ENCODE data around the gene SENP8. TPM values are rescaled to one million over a fixed set of nuclear protein-coding genes. Genes with fewer than 3 reads are reported as not detected.

The SENP8 gene
- total and polyA plus RNA-seq, 2 of the 4 experiments (the other 2 are of a cell fraction) = 1.6 to 2.9 TPM

DNA sequence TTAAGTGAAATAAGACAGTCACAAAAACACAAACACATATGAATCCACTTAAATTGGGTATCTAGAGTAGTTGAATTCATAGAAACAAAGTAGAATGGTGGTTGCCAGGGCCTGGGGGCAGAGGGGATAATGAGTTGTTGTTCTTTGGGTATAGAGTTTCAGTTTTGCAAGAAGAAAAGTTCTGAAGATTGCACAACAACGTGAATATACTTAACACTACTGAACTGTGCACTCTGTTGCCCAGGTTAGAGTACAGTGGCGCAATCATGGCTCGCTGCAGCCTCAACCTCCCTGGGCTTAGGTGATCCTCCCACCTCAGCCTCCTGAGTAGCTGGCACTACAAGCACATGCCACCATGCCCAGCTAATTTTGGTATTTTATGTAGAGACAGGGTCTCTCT is 64.5 kb downstream of the SENP8 start:
- BruUV-seq (replicated peaks) = no TSS peak

More for the DNA sequence above, 64.5 kb downstream of the SENP8 start:
- Histone ChIP-seq H3K56ac (ENCODE audit: extremely low read depth, insufficient read depth, low read length) (no peak overlapping the region), H3K79me1 (ENCODE audit: low read depth in 1 of 2, low read length in 2 of 2) (no peaks in the 10 kb centered on the region), H2AFZ (replicated peaks; ENCODE audit: low read length, poor library complexity) (no peak overlapping the region), H3K9ac (ENCODE audit: low read depth, low read length) (no peak overlapping the region), H2BK20ac (ENCODE audit: low read depth, low read length) (no peak overlapping the region), H2BK5ac (ENCODE audit: low read depth, low read length, poor library complexity, severe bottlenecking) (no peak overlapping the region), H3K4me2 (ENCODE audit: low read depth, low read length) (no peak overlapping the region), H2BK120ac (ENCODE audit: low read depth, low read length) (no peak overlapping the region), H3K23ac (ENCODE audit: low read depth, low read length) (no peak overlapping the region), H4K20me1 (ENCODE audit: insufficient read depth, low read length) (no peaks in the 10 kb centered on the region; the same call in 1 of the 2 replicates), H4K91ac (ENCODE audit: insufficient read depth, low read depth, low read length) (no peak overlapping the region), H2AK9ac (replicated peaks; ENCODE audit: low read depth, low read length, poor library complexity) (no peak overlapping the region), H4K5ac (ENCODE audit: low read depth, low read length) (no peak overlapping the region), H3K18ac (ENCODE audit: low read depth, low read length) (no peak overlapping the region), H3K36me3 (ENCODE audit: control insufficient read depth, insufficient read depth, low read length) (no peaks in the 10 kb centered on the region), H4K8ac (ENCODE audit: low read depth in 2 of 2, low read length in 2 of 2) (no peak overlapping the region), H3K4me1 (ENCODE audit: control insufficient read depth, insufficient read depth, low read length) (peaks cover 3% of the 10 kb centered on the region; the same call in 1 of the 2 replicates), H3K9me3 (ENCODE audit: control insufficient read depth, insufficient read depth, low read length) (no peaks in the 10 kb centered on the region), H3K27ac (ENCODE audit: insufficient read depth, low read length) (no peak overlapping the region), H3K9me1 (ENCODE audit: insufficient read depth, low read length) (no peaks in the 10 kb centered on the region), H3K14ac (replicated peaks; ENCODE audit: low read depth, low read length) (no peak overlapping the region), H3K4ac (ENCODE audit: low read depth, low read length) (no peak overlapping the region), H3K27me3 (ENCODE audit: control insufficient read depth, insufficient read depth, low read length) (peaks cover 25% of the 10 kb centered on the region), H2BK15ac (ENCODE audit: low read depth, low read length) (no peak overlapping the region), H3K4me3 (ENCODE audit: insufficient read depth, low read depth, low read length) (no peak overlapping the region), H2AK5ac (ENCODE audit: low read depth, low read length) (no peak overlapping the region)
- WGBS, 2 experiments (ENCODE audit: extremely low coverage in 2 of 2, insufficient read length in 1 of 2) = no CpG with 5 or more reads among the region's 3 CpGs
- TF ChIP-seq POLR2A (IDR thresholded peaks at IDR 0.05; ENCODE audit: low read depth, low read length) (no peak), CEBPB (IDR thresholded peaks at IDR 0.05; ENCODE audit: low read depth, low read length) (peak; percentile 79)
- in situ Hi-C loops (cut with MboI; ENCODE audit: low sequenced_read_pairs) = no loop called here
- ChIA-PET CTCF (no interaction called here), POLR2A (ENCODE audit: unreplicated experiment) (no interaction called here)
- dilution Hi-C loops (cut with HindIII; ENCODE audit: low sequenced_read_pairs, unreplicated experiment) = no loop called here
- DNase-seq (no peak), ATAC-seq (ENCODE audit: low read depth) (no peak)
- intact Hi-C loops (cut with micrococcal nuclease) = no loop called here

Measured in IMR-90 (cell line).